ENCODE results near the gene LTBP1.
"Not testable (repeated sequence)": the region's sequence is repeated elsewhere in the genome, so short reads cannot be mapped to it uniquely, and the experiment has no call there.

Gene LTBP1

DNA sequence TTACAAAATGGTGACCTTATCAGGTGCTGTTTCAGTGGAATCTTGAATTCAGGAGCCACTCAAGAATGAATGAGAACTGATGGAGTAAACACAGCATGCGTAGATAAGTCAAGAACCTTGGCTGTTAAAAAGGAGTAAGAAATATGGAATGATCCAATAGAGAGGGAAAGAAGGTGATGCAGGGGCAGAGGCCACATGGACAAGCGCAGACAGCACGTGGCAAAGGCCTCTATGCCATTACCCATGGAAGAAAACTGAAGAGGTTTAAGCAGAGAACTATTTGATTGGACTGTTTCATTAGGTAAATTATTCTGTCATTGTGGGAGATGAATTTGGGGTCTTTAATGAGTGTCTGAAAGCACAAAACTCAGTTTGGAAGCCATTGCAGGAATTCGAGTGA is 387.3 kb downstream of the LTBP1 start:
- no peak for DNase-seq (ENCODE audit: low read depth in 1 of 2, low spot score in 1 of 2)

DNA sequence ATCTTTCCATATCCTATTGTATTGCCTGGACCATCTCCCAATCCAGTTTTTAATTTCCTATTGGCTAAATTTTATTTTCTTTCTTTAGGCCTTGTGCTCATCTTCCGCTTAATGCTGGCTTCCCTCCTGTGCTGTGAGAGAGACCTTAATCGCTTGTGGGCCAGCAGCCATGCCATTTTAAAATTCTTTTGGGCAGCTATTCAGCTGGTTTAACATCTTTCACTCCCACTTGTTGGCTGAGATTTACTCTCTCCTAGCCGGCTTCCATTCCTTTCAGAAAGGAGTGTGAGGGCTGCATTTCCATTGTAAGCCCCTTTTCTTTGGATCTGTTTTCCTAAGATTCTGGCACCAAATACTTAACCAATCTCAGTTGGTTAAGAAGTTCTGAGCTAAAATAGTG is 388.8 kb downstream of the LTBP1 start:
- no peak for DNase-seq (ENCODE audit: low read depth in 1 of 2, low spot score in 1 of 2)

GRCh38 chr2:33336036-33336625 is 389.4 kb downstream of the LTBP1 start:
- DNase-seq (ENCODE audit: low read depth in 1 of 2, low spot score in 1 of 2): no peak

- no peak for DNase-seq (ENCODE audit: low read depth in 1 of 2, low spot score in 1 of 2)
These were observed 390.7 kb downstream of the LTBP1 start for GRCh38 chr2:33337385-33337960.

DNA sequence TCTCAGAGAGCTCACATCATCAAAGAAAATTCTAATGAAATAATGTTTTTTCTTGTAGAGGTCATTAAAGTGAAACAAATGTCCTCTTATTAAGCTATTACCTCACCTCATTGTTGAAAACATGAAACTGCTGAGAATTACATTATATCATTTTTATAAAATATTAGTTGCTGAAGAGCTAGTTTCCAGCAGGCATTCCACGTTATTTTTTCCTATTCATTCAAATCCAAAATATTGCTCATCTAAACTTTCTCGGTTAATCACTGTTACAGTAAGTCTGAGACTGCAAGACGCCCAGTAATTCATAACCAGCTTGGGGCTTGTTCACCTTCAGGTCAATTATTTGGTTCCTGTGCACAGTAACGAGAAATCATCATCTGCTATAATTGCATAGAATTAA is 391.2 kb downstream of the LTBP1 start:
- DNase-seq (ENCODE audit: low read depth in 1 of 2, low spot score in 1 of 2): no peak

DNA sequence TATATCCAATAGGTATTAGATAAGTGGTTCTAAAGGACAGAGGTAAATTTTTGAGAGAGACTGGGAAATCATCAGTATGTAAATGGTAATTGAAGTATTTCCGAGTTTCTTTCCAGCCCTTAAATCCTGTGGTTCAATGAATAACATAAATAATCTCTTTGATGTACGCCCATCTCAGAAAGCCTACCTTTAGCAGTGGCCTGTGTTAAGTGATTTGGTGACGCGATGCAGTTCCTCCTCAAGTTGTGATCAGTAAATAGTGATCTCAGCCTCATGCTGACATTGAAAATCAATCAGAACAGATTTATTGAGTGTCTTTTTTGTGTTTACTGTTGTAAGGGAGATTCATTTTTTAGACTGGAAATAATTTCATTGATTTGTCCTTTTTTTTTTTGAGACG is 392.5 kb downstream of the LTBP1 start:
- no peak for DNase-seq (ENCODE audit: low read depth in 1 of 2, low spot score in 1 of 2)

DNA sequence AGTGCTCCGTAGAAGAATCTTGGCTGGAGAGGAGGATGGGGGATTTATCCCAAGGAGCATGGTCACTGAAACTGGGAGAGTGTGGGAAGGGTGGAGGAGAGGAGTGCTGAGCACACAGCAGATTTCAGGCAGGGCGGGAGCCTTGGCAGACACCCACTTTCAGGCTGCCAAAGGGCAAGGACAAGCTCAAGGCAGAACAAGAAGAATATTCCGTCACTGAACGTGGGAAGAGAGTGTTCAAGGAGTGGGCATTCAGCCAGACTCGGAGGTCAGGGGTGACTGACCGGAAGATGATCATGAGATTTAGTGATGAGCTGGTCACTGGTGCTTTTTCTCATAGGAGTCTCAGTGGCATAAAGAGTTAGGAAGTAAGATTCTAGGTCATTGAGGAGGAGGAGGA is 393.5 kb downstream of the LTBP1 start:
- DNase-seq (ENCODE audit: low read depth in 1 of 2, low spot score in 1 of 2): no peak

- DNase-seq (ENCODE audit: low read depth in 1 of 2, low spot score in 1 of 2): no peak
These were observed 395.4 kb downstream of the LTBP1 start for GRCh38 chr2:33342171-33342570.

GRCh38 chr2:33342705-33343104 is 396.0 kb downstream of the LTBP1 start:
- DNase-seq (ENCODE audit: low read depth in 1 of 2, low spot score in 1 of 2): no peak

- DNase-seq (ENCODE audit: low read depth in 1 of 2, low spot score in 1 of 2): no peak
These were observed 396.7 kb downstream of the LTBP1 start for GRCh38 chr2:33343387-33343895.

DNA sequence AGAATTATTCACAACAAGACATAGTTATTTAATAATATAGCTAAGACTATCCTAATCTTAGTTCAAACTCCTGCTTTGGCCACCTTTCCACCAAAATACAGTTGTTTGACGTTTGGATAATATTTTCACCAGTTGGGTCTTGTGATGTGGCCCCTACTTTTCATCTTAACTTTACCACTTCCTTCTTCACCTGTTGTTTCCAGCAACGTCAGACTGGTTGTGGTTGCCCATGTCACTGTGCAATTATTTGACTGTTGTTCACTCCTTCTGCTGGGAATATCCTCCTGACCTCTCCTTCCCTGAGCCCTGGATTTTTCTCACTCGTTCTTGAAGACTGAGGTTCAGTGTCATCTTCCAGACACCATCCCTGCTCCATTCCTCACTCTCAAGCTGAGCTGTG is 397.5 kb downstream of the LTBP1 start:
- no peak for DNase-seq (ENCODE audit: low read depth in 1 of 2, low spot score in 1 of 2)

DNA sequence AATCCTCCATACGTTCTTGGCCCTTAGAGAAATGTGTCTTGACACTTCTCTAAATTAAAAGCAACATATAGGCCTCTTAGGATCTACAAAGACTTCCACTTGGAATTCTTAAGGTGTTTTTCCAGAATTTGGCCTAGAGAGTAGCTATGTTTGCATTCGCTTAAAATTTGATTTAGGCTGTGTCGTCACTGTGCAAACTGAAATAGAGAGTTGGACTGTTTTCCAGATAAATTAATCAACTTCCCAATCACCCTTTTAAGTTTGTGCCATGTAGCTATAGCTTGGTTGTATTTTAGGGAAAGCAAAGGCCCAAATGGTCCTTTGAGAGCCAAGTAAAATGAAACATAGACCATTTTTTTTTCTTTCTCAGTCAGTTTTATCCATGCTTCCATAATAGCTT is 401.1 kb downstream of the LTBP1 start:
- no peak for DNase-seq (ENCODE audit: low read depth in 1 of 2, low spot score in 1 of 2)

- no peak for DNase-seq (ENCODE audit: low read depth in 1 of 2, low spot score in 1 of 2)
These were observed 403.9 kb downstream of the LTBP1 start for GRCh38 chr2:33350632-33351031.

- no peak for DNase-seq (ENCODE audit: low read depth in 1 of 2, low spot score in 1 of 2)
These were observed 405.0 kb downstream of the LTBP1 start for GRCh38 chr2:33351781-33352180.

DNA sequence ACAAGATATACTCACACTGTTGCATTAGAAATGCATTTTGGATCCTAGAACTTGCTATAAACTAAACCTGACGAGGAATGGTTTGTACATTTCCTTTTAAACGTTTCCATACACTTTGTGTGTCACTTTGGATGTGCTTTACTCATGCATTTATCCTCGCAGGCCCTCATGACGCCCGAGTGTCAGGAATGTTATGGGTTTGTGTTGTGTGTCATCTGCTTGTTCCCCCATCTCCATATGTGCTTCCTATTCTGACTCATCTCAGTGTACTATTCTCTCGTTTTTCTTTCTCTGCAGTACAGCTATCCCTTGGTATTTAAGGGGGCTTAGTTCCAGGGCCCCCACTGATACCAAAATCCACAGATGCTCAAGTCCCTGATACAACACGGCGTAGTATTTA is 408.2 kb downstream of the LTBP1 start:
- DNase-seq (ENCODE audit: low read depth in 1 of 2, low spot score in 1 of 2): no peak

GRCh38 chr2:33358878-33359277 is 412.1 kb downstream of the LTBP1 start:
- DNase-seq (ENCODE audit: low read depth in 1 of 2, low spot score in 1 of 2): no peak

GRCh38 chr2:33363325-33364298 is 416.9 kb downstream of the LTBP1 start:
- DNase-seq (ENCODE audit: low read depth in 1 of 2, low spot score in 1 of 2): no peak

GRCh38 chr2:33365264-33365970 is 418.7 kb downstream of the LTBP1 start:
- DNase-seq (ENCODE audit: low read depth in 1 of 2, low spot score in 1 of 2): no peak

DNA sequence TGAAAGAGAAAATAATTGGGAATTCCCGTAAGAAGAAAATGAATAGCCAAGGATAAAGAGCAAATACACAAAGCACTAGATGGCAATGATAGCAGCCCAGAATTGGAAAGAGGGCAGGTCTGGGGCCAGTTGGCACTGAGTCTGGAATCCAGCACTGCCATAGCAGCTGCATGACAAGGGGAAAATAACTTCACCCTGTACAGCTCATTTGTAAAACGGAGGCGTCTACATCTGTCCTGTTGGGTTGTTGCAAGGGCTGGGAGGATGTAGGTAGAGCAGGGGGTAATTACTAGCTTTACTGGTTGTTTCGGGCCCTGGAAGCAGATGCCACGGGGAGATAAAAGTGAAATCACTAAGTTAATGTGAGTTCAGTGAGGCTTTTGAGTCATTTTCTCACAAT is 419.7 kb downstream of the LTBP1 start:
- no peak for DNase-seq (ENCODE audit: low read depth in 1 of 2, low spot score in 1 of 2)

GRCh38 chr2:33368524-33368923 is 421.8 kb downstream of the LTBP1 start:
- DNase-seq (ENCODE audit: low read depth in 1 of 2, low spot score in 1 of 2): not testable (repeated sequence)

- no peak for DNase-seq (ENCODE audit: low read depth in 1 of 2, low spot score in 1 of 2)
These were observed 422.4 kb downstream of the LTBP1 start for GRCh38 chr2:33369191-33369590.
